ENCODE results near the gene BTBD9.

DNA sequence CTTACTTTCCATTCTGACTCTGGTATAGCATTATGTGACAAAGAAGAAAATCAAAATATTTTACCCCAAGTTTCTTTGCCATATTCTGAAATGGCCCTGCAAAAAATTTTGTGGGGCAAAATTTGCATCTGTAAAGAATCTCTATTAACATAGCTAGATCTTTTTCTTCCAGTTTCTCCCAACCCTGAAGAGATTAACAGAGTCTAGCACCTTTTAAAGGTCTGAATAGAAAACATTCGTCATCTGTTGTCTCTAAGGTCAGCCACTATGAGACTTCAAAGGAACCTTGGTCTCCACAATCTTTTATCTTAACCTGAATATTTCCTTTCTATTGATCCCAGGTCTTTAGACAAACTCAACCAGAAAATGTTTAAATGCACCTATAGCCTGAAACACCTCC is 205.7 kb downstream of the BTBD9 start:
- no peak for TF ChIP-seq POLR2A (IDR thresholded peaks at IDR 0.05)
- TF ChIP-seq, protein P1, sequence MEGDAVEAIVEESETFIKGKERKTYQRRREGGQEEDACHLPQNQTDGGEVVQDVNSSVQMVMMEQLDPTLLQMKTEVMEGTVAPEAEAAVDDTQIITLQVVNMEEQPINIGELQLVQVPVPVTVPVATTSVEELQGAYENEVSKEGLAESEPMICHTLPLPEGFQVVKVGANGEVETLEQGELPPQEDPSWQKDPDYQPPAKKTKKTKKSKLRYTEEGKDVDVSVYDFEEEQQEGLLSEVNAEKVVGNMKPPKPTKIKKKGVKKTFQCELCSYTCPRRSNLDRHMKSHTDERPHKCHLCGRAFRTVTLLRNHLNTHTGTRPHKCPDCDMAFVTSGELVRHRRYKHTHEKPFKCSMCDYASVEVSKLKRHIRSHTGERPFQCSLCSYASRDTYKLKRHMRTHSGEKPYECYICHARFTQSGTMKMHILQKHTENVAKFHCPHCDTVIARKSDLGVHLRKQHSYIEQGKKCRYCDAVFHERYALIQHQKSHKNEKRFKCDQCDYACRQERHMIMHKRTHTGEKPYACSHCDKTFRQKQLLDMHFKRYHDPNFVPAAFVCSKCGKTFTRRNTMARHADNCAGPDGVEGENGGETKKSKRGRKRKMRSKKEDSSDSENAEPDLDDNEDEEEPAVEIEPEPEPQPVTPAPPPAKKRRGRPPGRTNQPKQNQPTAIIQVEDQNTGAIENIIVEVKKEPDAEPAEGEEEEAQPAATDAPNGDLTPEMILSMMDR (IDR thresholded peaks at IDR 0.05), result no peak

Measured in Peyer's patch (tissue), 4 donors.